ENCODE measurements around the gene ADARB2. TPM values are rescaled to one million over a fixed set of nuclear protein-coding genes. Genes with fewer than 3 reads are reported as not detected.

The ADARB2 gene
- total and polyA plus RNA-seq, 2 experiments from 2014 or later = not detected

- Histone ChIP-seq H3K4me1 (ENCODE audit: insufficient read depth) (no peaks in the 10 kb centered on the region), H3K4me3 (no peak overlapping the region), H3K27me3 (replicated peaks; ENCODE audit: insufficient read depth) (no peaks in the 10 kb centered on the region), H3K79me2 (ENCODE audit: insufficient read depth) (no peaks in the 10 kb centered on the region), H3F3A (ENCODE audit: insufficient read depth) (no peaks in the 10 kb centered on the region), H3K9ac (no peak overlapping the region), H3K9me2 (ENCODE audit: insufficient read depth) (no peaks in the 10 kb centered on the region), H4K20me1 (ENCODE audit: insufficient read depth) (no peaks in the 10 kb centered on the region), H3K4me2 (ENCODE audit: unreplicated experiment) (no peak overlapping the region), H3K27ac (no peak overlapping the region), H3K36me3 (ENCODE audit: low read depth) (no peaks in the 10 kb centered on the region), H3K9me3 (ENCODE audit: low read depth) (no peaks in the 10 kb centered on the region), H2AFZ (no peak overlapping the region)
- in situ Hi-C loops (cut with MboI) = no loop called here
- TF ChIP-seq EZH2 (IDR thresholded peaks at IDR 0.05; ENCODE audit: insufficient read depth, poor library complexity, severe bottlenecking) (no peak), EZH2phosphoT487 (IDR thresholded peaks at IDR 0.05; ENCODE audit: insufficient read depth, low read depth) (no peak)
- DNase-seq = no peak
- WGBS, 2 experiments (ENCODE audit: low coverage in 1 of 2, low lambda C conversion rate in 2 of 2, missing lambda C conversion rate in 2 of 2) = 47 to 50% methylated on average over 11 of the region's 11 CpGs
Observed at GRCh38 chr10:1543596-1543995, 193.7 kb downstream of the ADARB2 start.

- Histone ChIP-seq H2AFZ (no peak overlapping the region), H3K9me3 (ENCODE audit: low read depth) (no peaks in the 10 kb centered on the region), H3K9me2 (ENCODE audit: insufficient read depth) (no peaks in the 10 kb centered on the region), H3K9ac (no peak overlapping the region), H4K20me1 (ENCODE audit: insufficient read depth) (no peaks in the 10 kb centered on the region), H3K4me3 (no peak overlapping the region), H3K27me3 (replicated peaks; ENCODE audit: insufficient read depth) (no peaks in the 10 kb centered on the region), H3F3A (ENCODE audit: insufficient read depth) (no peaks in the 10 kb centered on the region), H3K79me2 (ENCODE audit: insufficient read depth) (no peaks in the 10 kb centered on the region), H3K4me2 (ENCODE audit: unreplicated experiment) (no peak overlapping the region), H3K27ac (no peak overlapping the region), H3K36me3 (ENCODE audit: low read depth) (no peaks in the 10 kb centered on the region), H3K4me1 (ENCODE audit: insufficient read depth) (no peaks in the 10 kb centered on the region)
- no peak for TF ChIP-seq EZH2 (IDR thresholded peaks at IDR 0.05; ENCODE audit: insufficient read depth, poor library complexity, severe bottlenecking)
- no peak for TF ChIP-seq EZH2phosphoT487 (IDR thresholded peaks at IDR 0.05; ENCODE audit: insufficient read depth, low read depth)
- DNase-seq = no peak
- WGBS, 2 experiments (ENCODE audit: low coverage in 1 of 2, low lambda C conversion rate in 2 of 2, missing lambda C conversion rate in 2 of 2) = 47 to 50% methylated on average over 21 of the region's 21 CpGs
- in situ Hi-C loops (cut with MboI) = no loop called here
Observed at GRCh38 chr10:1542941-1543340, 194.4 kb downstream of the ADARB2 start.

- no peaks in the 10 kb centered on the region for H3F3A ChIP-seq (ENCODE audit: insufficient read depth)
- H3K79me2 ChIP-seq (ENCODE audit: insufficient read depth) = no peaks in the 10 kb centered on the region
- no peak overlapping the region for H3K27ac ChIP-seq
- in situ Hi-C loops (cut with MboI) = no loop called here
- no peaks in the 10 kb centered on the region for H3K9me3 ChIP-seq (ENCODE audit: low read depth)
- no peak overlapping the region for H2AFZ ChIP-seq
- no peaks in the 10 kb centered on the region for H3K9me2 ChIP-seq (ENCODE audit: insufficient read depth)
- H3K27me3 ChIP-seq (replicated peaks; ENCODE audit: insufficient read depth) = no peaks in the 10 kb centered on the region
- no peak overlapping the region for H3K4me3 ChIP-seq
- no peaks in the 10 kb centered on the region for H4K20me1 ChIP-seq (ENCODE audit: insufficient read depth)
- H3K4me1 ChIP-seq (ENCODE audit: insufficient read depth) = no peaks in the 10 kb centered on the region
- no peak overlapping the region for H3K4me2 ChIP-seq (ENCODE audit: unreplicated experiment)
- 64 to 69% methylated on average over 14 of the region's 14 CpGs for WGBS, 2 experiments (ENCODE audit: low coverage in 1 of 2, low lambda C conversion rate in 2 of 2, missing lambda C conversion rate in 2 of 2)
- no peak for DNase-seq
- H3K9ac ChIP-seq = no peak overlapping the region
- H3K36me3 ChIP-seq (ENCODE audit: low read depth) = no peaks in the 10 kb centered on the region
- no peak for TF ChIP-seq EZH2phosphoT487 (IDR thresholded peaks at IDR 0.05; ENCODE audit: insufficient read depth, low read depth)
- no peak for TF ChIP-seq EZH2 (IDR thresholded peaks at IDR 0.05; ENCODE audit: insufficient read depth, poor library complexity, severe bottlenecking)
Observed at GRCh38 chr10:1540144-1540543, 197.2 kb downstream of the ADARB2 start.

GRCh38 chr10:1539216-1539615 lies 198.1 kb downstream of the ADARB2 start:
- Histone ChIP-seq H3F3A (ENCODE audit: insufficient read depth) (no peaks in the 10 kb centered on the region), H3K4me1 (ENCODE audit: insufficient read depth) (no peaks in the 10 kb centered on the region), H3K36me3 (ENCODE audit: low read depth) (no peaks in the 10 kb centered on the region), H3K9me2 (ENCODE audit: insufficient read depth) (no peaks in the 10 kb centered on the region), H3K4me2 (ENCODE audit: unreplicated experiment) (no peak overlapping the region), H3K79me2 (ENCODE audit: insufficient read depth) (no peaks in the 10 kb centered on the region), H3K9me3 (ENCODE audit: low read depth) (no peaks in the 10 kb centered on the region), H3K27ac (no peak overlapping the region), H2AFZ (no peak overlapping the region), H3K9ac (no peak overlapping the region), H4K20me1 (ENCODE audit: insufficient read depth) (no peaks in the 10 kb centered on the region), H3K4me3 (no peak overlapping the region), H3K27me3 (replicated peaks; ENCODE audit: insufficient read depth) (no peaks in the 10 kb centered on the region)
- in situ Hi-C loops (cut with MboI) = no loop called here
- DNase-seq = no peak
- no peak for TF ChIP-seq EZH2phosphoT487 (IDR thresholded peaks at IDR 0.05; ENCODE audit: insufficient read depth, low read depth)
- TF ChIP-seq EZH2 (IDR thresholded peaks at IDR 0.05; ENCODE audit: insufficient read depth, poor library complexity, severe bottlenecking) = no peak
- WGBS, 2 experiments (ENCODE audit: low coverage in 1 of 2, low lambda C conversion rate in 2 of 2, missing lambda C conversion rate in 2 of 2) = 16 to 17% methylated on average over 5 of the region's 5 CpGs

GRCh38 chr10:1538531-1539061 lies 198.7 kb downstream of the ADARB2 start:
- Histone ChIP-seq H3F3A (ENCODE audit: insufficient read depth) (no peaks in the 10 kb centered on the region), H3K9me3 (ENCODE audit: low read depth) (no peaks in the 10 kb centered on the region), H3K4me2 (ENCODE audit: unreplicated experiment) (no peak overlapping the region), H3K36me3 (ENCODE audit: low read depth) (no peaks in the 10 kb centered on the region), H3K4me3 (no peak overlapping the region), H4K20me1 (ENCODE audit: insufficient read depth) (no peaks in the 10 kb centered on the region), H3K9ac (no peak overlapping the region), H3K79me2 (ENCODE audit: insufficient read depth) (no peaks in the 10 kb centered on the region), H3K4me1 (ENCODE audit: insufficient read depth) (no peaks in the 10 kb centered on the region), H2AFZ (no peak overlapping the region), H3K27ac (no peak overlapping the region), H3K9me2 (ENCODE audit: insufficient read depth) (no peaks in the 10 kb centered on the region), H3K27me3 (replicated peaks; ENCODE audit: insufficient read depth) (no peaks in the 10 kb centered on the region)
- in situ Hi-C loops (cut with MboI) = no loop called here
- TF ChIP-seq EZH2 (IDR thresholded peaks at IDR 0.05; ENCODE audit: insufficient read depth, poor library complexity, severe bottlenecking) = no peak
- TF ChIP-seq EZH2phosphoT487 (IDR thresholded peaks at IDR 0.05; ENCODE audit: insufficient read depth, low read depth) = no peak
- 26 to 29% methylated on average over 18 to 20 of the region's 20 CpGs for WGBS, 2 experiments (ENCODE audit: low coverage in 1 of 2, low lambda C conversion rate in 2 of 2, missing lambda C conversion rate in 2 of 2)
- DNase-seq = no peak
